GM21526 (cell line): ENCODE data around the gene BCKDK.

Source experiments
- ATAC-seq: cut with Tn5 transposase; IDR thresholded peaks from one replicate; pipeline ENCODE4 v1.9.1; 2021; ENCODE audit warnings: moderate library complexity; ENCODE audit not compliant: unreplicated experiment, low FRiP score

BCKDK gene

DNA sequence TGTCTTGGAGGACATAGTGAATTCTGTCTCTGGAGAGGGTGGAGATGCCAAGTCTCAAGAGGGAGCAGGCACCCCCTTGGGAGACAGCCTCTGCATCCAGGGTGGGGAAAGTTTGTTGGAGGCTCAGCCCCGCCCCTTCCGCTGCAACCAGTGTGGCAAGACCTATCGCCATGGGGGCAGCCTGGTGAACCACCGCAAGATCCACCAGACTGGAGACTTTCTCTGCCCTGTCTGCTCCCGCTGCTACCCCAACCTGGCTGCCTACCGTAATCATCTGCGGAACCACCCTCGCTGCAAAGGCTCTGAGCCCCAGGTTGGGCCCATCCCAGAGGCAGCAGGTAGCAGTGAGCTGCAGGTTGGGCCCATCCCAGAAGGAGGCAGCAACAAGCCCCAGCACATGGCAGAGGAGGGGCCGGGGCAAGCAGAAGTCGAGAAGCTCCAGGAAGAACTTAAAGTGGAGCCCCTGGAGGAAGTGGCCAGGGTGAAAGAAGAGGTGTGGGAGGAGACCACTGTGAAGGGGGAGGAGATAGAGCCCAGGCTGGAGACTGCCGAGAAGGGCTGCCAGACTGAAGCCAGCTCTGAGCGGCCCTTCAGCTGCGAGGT, 28.7 kb upstream of the BCKDK start:
- ATAC-seq = no peak

DNA sequence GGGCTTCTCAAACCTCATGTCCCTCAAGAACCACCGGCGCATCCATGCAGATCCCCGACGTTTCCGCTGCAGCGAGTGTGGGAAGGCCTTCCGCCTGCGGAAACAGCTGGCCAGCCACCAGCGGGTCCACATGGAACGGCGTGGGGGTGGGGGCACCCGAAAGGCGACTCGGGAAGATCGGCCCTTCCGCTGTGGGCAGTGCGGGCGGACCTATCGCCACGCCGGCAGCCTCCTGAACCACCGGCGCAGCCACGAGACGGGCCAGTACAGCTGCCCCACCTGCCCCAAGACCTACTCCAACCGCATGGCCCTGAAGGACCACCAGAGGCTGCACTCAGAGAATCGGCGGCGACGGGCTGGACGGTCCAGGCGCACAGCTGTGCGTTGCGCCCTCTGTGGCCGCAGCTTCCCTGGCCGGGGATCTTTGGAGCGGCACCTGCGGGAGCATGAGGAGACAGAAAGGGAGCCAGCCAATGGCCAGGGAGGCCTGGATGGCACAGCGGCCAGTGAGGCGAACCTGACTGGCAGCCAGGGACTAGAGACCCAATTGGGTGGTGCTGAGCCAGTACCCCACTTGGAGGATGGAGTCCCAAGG, 28.1 kb upstream of the BCKDK start:
- ATAC-seq = no peak

DNA sequence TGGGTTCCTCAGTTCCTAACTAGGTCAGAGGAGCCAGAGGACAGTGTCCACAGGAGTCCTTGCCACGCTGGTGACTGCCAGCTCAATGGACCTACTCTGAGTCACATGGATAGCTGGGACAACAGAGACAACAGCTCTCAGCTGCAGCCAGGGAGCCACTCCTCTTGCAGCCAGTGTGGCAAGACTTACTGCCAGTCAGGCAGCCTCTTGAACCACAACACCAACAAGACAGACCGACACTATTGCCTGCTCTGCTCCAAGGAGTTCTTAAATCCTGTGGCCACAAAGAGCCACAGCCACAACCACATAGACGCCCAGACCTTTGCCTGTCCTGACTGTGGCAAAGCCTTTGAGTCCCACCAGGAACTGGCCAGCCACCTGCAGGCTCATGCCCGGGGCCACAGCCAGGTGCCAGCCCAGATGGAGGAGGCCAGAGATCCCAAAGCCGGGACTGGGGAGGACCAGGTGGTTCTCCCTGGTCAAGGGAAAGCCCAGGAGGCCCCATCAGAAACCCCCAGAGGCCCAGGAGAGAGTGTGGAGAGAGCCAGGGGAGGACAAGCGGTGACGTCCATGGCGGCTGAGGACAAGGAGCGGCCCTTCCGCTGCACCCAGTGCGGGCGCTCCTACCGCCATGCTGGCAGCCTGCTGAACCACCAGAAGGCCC, 27.3 kb upstream of the BCKDK start:
- ATAC-seq = no peak

DNA sequence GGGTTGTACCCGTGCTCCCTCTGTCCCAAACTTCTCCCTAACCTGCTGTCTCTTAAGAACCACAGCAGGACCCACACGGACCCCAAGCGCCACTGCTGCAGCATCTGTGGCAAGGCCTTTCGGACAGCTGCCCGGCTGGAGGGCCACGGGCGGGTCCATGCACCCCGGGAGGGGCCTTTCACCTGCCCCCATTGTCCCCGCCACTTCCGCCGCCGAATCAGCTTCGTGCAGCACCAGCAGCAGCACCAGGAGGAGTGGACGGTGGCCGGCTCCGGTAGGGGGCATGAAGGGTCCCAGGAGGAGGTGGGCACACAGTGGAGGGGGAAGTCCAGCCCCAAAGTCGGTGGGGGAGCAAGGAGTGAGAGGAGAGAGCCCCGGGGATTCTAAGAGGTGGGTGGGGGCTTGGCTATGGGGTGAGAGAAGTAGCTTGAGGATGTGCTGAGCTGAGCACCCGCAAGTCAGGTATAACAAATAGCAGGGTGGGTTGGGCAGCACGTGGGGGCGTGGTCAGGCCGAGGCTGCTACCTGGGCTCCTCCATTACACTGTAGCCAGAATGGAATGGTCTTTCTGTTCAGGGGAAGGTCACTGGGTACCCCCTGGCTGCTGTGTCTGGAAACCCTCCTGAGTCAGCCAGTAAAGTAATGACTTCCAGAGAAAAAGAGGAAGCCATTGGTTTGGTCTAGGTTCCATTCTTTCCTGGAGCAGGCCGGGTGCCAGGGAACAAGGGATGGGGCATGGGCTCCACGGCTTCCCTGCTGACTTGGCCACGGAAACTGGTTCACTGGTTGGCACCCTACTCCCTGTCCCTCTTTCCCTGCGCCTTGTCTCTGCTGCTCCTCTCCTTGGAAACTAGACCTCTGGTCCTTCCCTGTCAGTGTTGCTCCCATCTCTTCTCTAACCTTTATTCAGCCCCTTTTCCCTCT, 26.5 kb upstream of the BCKDK start:
- no peak for ATAC-seq

DNA sequence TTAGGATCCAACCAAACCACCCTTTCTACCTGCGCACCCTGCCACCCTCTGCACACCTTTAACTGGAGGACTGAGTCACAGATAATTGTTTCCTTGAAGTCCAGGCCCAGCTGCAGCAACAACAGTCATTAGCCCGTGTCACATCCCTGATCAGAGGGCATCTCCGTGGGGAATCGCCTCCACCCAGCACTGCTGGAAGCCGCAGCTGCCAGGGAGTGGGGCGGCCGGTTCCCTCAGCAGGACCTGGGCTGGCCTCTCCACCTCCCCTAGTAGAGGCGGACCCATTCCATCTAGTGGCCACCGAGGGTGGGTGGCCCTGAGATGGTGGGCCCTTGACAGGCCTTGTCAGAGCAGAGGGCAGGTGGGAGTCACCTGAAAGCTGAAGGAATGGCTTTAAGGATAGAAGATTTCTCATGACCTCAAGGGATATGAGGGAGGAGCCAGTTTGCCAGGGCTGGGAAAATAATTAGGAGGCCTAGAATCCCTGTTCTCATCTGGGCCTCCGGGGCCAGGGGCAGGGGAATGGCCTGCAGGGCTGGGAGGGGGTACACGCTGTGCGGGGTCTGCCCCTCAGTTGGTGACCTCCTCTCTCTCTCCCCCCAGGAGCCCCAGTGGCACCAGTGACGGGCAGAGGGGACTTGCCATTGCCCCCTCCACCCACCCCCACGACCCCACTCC, 25.7 kb upstream of the BCKDK start:
- no peak for ATAC-seq

DNA sequence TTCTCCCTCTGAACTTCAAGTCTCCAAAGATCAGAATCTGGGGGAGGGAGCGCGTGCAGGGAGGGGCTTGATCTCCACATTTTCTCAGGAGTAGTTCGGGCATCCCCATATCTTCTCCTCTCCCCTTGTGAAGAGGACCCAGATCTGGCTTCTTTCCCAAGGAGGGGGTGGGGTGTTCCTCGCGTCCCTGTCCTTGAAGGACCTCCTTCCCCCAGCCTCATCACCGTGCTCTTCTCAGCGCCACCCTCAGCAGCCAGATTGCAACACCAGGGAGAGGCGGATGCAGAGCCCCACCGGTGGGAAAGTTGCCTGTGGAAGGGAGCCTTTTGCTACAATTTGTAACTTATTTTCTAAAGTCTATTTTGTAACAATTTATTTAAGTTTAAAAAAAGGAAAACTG, 25.1 kb upstream of the BCKDK start:
- ATAC-seq = no peak

DNA sequence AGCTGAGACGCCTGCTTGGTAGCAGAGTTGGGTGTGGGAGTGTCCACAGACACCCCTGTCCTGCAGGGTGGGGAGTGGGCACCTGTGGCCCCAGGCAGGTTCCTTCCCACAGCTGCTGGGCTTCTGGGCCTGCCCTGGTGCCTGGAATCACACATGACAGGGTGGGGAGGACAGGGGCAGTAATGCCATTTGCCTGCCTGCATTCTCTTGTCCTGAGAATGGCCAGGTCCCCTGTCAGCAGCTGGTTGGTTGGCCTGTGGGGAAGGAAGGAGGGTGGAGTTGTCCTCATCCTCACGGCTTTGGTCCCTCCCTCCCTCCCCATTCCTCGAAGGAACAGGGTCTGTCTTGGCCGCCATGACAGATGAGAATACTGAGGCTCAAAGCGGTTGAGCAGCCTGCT, 24.6 kb upstream of the BCKDK start:
- no peak for ATAC-seq

DNA sequence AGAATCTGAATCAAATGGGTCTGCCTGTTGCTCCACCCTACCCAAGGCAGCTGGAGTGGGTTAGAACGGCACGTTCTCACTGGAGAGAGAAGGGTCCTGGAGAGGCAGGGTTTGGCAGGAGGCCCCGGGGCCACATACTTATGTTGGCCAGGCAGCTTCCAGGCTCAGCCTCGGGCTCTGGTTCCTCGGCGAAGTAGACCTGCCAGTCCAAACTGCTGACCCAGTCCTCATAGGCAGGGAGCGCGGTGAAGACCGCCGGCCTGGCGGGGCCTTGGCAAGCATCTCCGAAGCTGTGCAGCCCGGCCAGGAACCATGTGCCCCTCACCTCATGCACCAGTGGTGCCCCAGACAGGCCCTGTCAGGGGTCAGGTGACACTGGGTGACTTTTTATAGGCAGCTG, 24.2 kb upstream of the BCKDK start:
- no peak for ATAC-seq

DNA sequence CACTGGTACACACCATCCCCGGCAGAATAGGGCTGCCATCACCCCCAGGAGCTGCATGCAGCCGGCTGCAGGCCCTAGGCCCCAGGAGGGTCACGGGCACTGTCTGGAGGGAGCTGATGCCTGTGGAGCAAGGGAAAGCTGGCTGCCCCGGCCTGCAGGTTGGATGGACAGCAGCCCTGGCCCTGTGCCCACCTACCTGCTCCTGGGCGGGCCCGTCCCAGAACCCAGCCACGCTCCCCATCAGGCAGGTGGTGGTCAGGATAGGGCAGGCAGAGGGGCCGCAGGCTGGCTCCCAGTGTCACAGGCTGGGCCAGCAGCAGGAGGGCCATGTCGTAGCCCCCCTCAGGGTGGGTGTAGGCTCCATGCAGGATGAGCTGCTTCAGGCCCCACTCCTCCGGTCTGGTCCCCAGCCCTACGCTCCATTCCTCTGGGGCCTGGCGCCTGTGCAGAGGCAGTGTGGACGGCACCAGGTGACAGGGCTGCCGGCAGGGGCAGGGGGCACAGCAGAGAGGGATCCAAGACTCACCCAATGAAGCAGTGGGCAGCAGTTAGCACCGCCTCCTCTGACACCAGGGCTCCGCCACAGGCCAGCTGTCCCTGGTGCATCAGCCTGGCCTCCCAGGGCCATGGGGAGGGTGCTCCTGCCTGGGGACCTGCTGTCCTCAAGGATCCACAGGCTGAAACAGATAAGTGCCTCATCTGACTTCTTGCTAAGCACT, 23.4 kb upstream of the BCKDK start:
- no peak for ATAC-seq

DNA sequence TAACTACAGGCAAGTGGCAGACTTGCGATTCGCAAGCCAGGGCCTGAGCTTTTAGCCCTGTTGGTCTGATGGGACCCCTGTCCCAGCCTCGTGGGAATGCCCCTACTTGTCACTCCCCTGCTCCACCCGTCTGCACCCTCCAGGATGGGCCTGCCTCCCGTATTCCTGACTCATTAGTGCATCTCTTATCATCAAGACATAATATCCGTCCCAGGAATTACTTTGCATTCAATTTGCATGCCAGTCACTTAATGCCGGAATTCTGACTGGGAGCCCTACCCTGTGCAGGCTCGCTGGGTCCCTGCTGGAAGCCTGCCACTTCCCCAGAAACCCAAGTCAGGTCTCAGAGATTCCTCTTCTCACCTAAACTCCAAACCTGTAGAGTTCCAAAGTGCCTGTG, 22.8 kb upstream of the BCKDK start:
- ATAC-seq = no peak

DNA sequence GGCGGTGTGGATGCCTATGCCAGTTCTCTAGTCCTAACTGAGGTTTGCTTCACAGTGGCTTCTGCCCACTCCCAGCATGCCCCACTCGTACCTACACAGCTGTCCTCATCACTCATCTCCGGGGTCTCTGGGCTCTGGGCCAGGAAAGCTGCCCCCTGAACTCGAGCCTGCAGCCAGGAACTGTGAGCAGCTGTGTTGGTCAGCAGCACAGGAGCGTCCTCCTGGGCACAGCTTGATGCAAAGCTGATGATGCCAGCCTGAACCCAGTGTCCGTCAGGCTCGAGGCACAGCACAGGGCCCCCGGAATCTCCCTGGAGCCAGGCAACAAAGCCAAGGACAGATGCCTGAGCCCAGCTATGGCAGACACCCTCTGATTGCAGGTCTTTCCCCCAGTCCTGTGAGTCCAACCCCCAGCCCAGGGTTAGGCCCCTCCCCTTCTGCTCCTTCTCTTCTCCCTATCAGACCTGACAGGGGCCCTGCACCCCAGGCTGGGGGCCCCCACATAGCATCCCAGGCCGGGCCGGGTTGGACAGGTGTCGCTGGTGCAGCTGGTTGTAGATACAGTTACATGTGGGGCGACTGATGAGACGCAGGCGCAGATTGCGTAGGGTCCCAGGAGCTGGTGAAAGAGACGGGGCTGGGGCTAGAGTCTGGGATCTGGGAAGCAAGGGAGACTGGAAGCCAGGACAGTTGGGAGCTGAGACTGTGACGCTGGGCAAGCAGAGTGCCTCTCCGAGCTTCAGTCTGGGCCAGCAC, 22.1 kb upstream of the BCKDK start:
- ATAC-seq = no peak

DNA sequence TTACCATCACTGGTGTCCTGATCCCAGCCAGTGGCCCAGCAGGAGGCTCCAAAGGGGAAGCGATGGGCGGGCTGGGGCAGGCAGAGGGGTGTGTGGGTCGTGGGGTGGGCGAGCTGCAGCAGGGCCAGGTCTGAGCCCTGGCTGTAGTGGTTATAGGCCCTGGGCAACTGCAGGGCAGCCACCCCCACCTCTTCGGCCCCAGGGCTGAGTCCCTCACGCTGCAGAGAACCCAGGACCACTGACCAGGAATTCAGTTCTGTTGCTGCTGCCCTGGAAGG, 21.6 kb upstream of the BCKDK start:
- no peak for ATAC-seq

DNA sequence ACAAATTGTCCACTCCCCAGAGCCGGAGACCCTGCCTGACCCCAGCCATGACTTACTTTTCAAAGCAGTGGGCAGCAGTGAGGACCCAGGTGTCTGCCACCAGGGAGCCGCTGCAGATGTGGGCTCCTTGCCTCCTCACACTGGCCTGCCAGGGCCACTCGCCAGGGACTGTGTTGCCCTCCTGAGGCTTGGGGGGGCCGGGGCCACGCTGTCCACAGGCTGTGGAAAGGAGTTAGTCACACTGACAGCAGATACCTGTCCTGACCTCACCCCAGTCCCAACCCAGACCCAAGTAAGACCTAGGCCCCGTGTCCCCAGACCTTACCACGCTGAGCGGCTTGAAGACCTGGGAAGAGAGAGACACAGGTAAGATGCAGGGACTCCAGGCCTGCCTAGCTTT, 20.7 kb upstream of the BCKDK start:
- ATAC-seq = no peak

DNA sequence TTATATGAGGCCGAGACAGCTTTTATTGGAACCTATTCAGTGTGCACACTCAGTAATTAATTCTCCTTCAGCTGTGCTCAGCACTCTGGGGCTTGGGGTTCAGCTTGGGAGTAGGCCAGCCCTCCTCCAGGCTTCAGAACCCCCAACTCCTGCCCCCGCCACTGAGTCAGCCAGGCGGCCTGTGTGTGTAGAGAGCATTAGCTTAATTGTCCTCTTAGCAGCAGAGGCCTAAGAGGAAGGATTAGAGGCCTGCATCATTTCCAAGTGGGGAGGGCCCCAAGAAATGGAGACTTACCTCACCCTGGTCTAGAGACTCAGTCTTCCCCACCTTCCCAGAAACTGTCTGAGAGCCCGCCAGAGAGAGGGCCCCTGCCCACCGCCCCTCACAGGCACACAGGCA, 20.2 kb upstream of the BCKDK start:
- ATAC-seq = no peak

DNA sequence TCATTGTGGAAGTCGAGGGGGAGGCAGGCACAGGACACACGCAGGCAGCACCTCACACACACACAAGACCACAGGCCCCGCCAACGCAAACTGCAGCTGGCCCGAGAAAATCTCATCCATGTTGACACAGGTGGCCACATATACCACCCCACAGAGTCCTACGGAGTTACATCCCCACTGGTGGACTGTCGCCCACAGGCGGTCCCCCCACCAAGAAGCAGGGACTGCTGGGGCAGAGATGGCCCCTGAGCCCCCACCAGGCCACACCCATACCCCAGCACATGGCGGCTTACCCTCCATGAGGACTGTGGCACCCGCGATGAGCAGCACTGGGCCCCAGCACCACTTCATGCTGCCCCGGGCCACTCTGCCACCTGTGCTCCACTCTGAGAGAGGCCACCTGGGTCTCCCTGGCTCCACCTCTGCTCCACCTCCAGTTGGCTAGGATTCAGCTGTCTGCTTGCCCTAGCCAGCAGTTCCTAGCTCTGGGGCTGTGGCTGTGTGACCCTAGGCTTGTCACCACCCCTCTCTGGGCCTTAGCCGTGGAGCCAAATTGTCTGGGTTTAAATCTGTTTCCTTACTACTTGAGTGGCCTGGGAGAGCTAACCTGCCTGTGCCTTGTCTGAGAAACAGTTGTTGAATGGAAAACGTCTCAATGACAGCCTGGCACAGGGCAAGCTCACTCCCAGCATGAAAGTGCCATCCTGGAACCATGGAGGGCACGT, 19.6 kb upstream of the BCKDK start, which contains the start of gene PRSS53:
TSS of gene PRSS53 (minus strand) at position 485 of the 725 bp plus-strand sequence. CDS start at position 351, 134 bp downstream.
- ATAC-seq = no peak

DNA sequence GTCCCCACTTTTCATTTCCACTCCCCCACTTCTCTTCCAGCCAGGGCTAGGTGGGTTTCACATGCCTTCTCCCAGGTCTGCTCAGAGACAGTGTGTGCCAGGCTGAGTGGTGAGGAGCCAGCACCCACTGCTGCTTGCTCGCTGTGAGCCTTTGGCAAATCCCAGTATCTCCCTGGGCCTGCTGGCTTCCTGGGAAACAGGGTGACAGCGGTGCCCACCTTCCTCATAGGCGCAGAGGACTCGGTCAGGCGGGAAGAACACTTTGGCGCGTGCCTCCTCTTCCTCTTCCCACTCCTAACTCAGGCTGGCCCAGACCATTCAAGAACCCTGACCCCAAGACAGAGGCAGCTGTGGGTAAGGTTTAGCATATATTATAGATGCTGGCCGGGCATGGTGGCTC, 19.0 kb upstream of the BCKDK start:
- no peak for ATAC-seq

DNA sequence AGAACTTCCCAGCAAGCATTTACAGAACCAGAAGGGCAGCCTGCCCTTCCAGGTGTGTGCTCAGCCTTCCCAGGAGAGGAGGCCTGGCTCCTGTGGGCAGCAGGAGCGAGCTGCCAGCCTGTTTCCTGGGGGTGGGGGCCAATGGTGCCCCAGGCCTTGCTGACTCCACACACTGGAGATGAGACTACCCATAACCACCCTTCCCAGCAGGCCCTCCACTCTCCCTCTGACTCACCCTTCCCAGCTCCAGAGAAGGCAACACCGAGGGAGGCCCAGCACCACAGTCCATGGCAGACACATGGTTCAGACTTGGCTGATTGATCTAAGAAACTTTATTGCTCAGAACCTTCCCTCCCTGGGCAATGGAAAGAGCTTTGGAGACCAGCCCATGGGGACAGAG, 17.6 kb upstream of the BCKDK start:
- no peak for ATAC-seq

DNA sequence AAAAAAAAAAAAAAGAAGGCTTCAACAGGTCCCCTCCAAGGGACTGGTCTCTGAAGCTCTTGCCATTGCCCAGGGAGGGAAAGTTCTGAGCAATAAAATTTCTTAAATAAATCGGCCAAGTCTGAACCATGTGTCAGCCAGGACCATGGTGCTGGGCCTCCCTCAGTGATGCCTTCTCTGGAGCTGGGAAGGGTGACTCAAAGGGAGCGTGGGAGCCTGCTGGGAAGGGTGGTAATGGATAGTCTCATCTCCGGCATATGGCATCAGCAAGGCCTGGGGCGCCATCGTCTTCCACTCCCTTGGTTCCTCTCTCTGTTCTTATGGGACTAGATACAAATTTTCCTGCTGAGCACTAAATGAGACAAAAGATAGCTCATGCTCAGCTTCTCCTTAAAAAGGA, 15.9 kb upstream of the BCKDK start:
- no peak for ATAC-seq

DNA sequence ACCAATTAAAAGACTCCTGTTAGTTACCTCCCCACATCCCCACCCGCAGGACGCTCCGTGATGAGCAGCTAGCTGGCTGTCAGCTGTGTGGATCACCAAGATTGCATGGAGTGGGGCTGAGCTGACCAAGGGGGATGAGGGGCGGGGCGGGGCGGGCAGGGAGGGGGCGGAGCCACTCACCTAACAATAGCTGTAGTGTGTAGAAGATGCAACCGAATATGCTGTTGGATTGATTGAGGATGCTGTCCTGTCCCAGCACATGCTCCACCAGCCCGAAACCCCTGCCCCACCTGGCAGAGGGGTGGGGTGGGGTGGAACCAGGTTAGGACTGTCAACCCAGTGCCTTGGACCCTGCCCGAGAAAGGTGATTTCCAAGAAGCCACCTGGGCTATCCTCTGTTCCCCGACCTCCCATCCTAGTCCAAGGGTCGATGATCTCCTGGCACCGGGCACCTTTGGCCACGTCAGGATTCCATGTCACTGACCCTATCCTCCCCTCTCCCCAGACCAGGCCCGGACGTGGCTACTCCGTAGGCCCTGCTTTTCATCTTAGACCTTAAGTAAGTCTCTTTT, 15.0 kb upstream of the BCKDK start:
- no peak for ATAC-seq
